NT2/D1 (cell line): ENCODE results near the gene RAB37.

ENCODE experiments used
- YY1 ChIP-seq: IDR thresholded peaks from 2 replicates; pipeline ENCODE4 v1.6.1; 2011; ENCODE audit not compliant: insufficient read length, insufficient read depth
- ZNF274 ChIP-seq: IDR thresholded peaks from 2 replicates; pipeline ENCODE4 v1.6.1; 2011; ENCODE audit warnings: mild to moderate bottlenecking, low read depth, low read length

GRCh38 chr17:74744714-74745547 is 7.9 kb downstream of the RAB37 start:
- TF ChIP-seq ZNF274 = no peak
- no peak for TF ChIP-seq YY1
